Panc1 (cell line): ENCODE data around the gene B4GALT4. TPM values are rescaled to one million over a fixed set of nuclear protein-coding genes. Genes with fewer than 3 reads are reported as not detected.

Experiments
- ATAC-seq: fragments of 200-7000 bp; cut with Tn5 transposase; 2 replicates; pipeline ENCODE4 v1.9.1; 2020; ENCODE audit warnings: mild to moderate bottlenecking, moderate library complexity
- BruUV-seq: library from RNA; stranded (reverse); fragments of 400-500 nt; replicated peaks from 2 replicates; lab custom pipeline; 2021; lab: Mats Ljungman, UMichigan
- CTCF ChIA-PET: fragments of 300-600 bp; sonication (Branson Sonifier 250); formaldehyde crosslinking; loops from one replicate; lab custom pipeline; 2022; ENCODE audit warnings: antibody characterized with exemption; lab: Charles Lee
- POLR2A ChIA-PET: fragments of 300-600 bp; sonication (Branson Sonifier 250); formaldehyde crosslinking; loops from one replicate; lab custom pipeline; 2022; ENCODE audit warnings: antibody characterized with exemption; lab: Charles Lee
- DNase-seq: peaks from one replicate; pipeline ENCODE4 v3.0.0-alpha.2; 2010; ENCODE audit warnings: low read depth, low spot score
- H3K27ac ChIP-seq: 2 replicates; pipeline ENCODE4 v1.5.1; 2011; ENCODE audit warnings: mild to moderate bottlenecking, low read length, inconsistent platforms
- H3K27me3 ChIP-seq: fragments of 200-500 bp; sonication (Bioruptor generic); 2 replicates; pipeline ENCODE4 v1.6.0; 2014; ENCODE audit warnings: low read length, inconsistent platforms; ENCODE audit not compliant: control insufficient read depth, insufficient read depth
- H3K36me3 ChIP-seq: fragments of 200-500 bp; sonication (Bioruptor generic); 2 replicates; pipeline ENCODE4 v1.5.1; 2014; ENCODE audit warnings: inconsistent platforms, mild to moderate bottlenecking, low read length, moderate library complexity; ENCODE audit not compliant: control insufficient read depth, insufficient read depth
- H3K4me1 ChIP-seq: 2 replicates; pipeline ENCODE4 v1.5.1; 2011; ENCODE audit warnings: inconsistent platforms, mild to moderate bottlenecking, low read length, moderate library complexity; ENCODE audit not compliant: control insufficient read depth, insufficient read depth
- H3K4me3 ChIP-seq, 2 experiments: 2 replicates each; pipeline ENCODE4 v1.5.1; 2011 to 2012; ENCODE audit warnings: low read depth in 2 of 2, low read length in 2 of 2, mild to moderate bottlenecking in 2 of 2, inconsistent platforms in 1 of 2, moderate library complexity in 1 of 2
- H3K9me3 ChIP-seq: fragments of 200-500 bp; sonication (Bioruptor generic); 2 replicates; pipeline ENCODE4 v1.5.1; 2014; ENCODE audit warnings: low read depth, mild to moderate bottlenecking, inconsistent platforms, low read length, moderate library complexity; ENCODE audit not compliant: control insufficient read depth, insufficient read depth
- CTCF ChIP-seq: fragments of 450-650 bp; IDR thresholded peaks from 2 replicates; pipeline ENCODE4 v1.5.1; 2017; ENCODE audit warnings: mild to moderate bottlenecking
- POLR2AphosphoS5 ChIP-seq: IDR thresholded peaks from 2 replicates; pipeline ENCODE4 v1.6.1; 2012; ENCODE audit warnings: mild to moderate bottlenecking, low read depth, low read length, moderate library complexity
- REST ChIP-seq, 2 experiments: IDR thresholded peaks; 2 replicates each; pipeline ENCODE4 v1.6.1; 2011 to 2012; ENCODE audit warnings: low read depth in 2 of 2, control low read depth in 1 of 2, low read length in 1 of 2, mild to moderate bottlenecking in 1 of 2, moderate library complexity in 1 of 2; ENCODE audit not compliant: insufficient read depth in 1 of 2
- SIN3A ChIP-seq: IDR thresholded peaks from 2 replicates; pipeline ENCODE4 v1.6.1; 2012; ENCODE audit warnings: low read depth, mild to moderate bottlenecking, low read length, moderate library complexity, borderline replicate concordance; ENCODE audit not compliant: insufficient read depth
- TCF7L2 ChIP-seq: IDR thresholded peaks from 2 replicates; pipeline ENCODE4 v1.6.1; 2011; ENCODE audit warnings: mild to moderate bottlenecking, low read depth, low read length, inconsistent platforms
- in situ Hi-C: cut with HindIII; loops from 2 replicates; pipeline ENCODE4 v1.10.0; 2016; ENCODE audit warnings: low sequenced_read_pairs, low pct_unique_long_range_greater_than_20kb
- intact Hi-C: fragments of 100-400 bp; cut with micrococcal nuclease; formaldehyde crosslinking; loops from one replicate; pipeline ENCODE4 v1.10.0; 2022; ENCODE audit not compliant: unreplicated experiment
- total RNA-seq: library from RNA; stranded (reverse); gene quantifications from one replicate; pipeline ENCODE4 v1.2.1, GENCODE V29; 2021; ENCODE audit not compliant: unreplicated experiment

B4GALT4 gene
- total RNA-seq, 1 experiment from 2014 or later, result 27.4 TPM

GRCh38 chr3:119177321-119177720 is 63.4 kb downstream of the B4GALT4 start:
- intact Hi-C loops, result no loop called here
- ATAC-seq (no peak), DNase-seq (no peak)
- H3K4me1 ChIP-seq, result peaks cover 5% of the 10 kb centered on the region; the same call in 1 of the 2 replicates
- H3K27me3 ChIP-seq, result no peaks in the 10 kb centered on the region
- no peak overlapping the region for H3K4me3 ChIP-seq
- no peak overlapping the region for H3K27ac ChIP-seq
- no peak for TF ChIP-seq POLR2AphosphoS5
- no peak for TF ChIP-seq REST (IDR thresholded peaks at IDR 0.05; ENCODE audit: insufficient read depth in 1 of 2, low read depth in 2 of 2, low read length in 1 of 2)
- no peak for TF ChIP-seq SIN3A
- H3K36me3 ChIP-seq, result no peaks in the 10 kb centered on the region
- no TSS peak for BruUV-seq
- POLR2A ChIA-PET, result no interaction called here
- in situ Hi-C loops, result no loop called here
- H3K9me3 ChIP-seq, result no peaks in the 10 kb centered on the region
- CTCF ChIA-PET, result interaction anchor here (0.7 kb wide), 1 partner anchor 293 kb away, joined by 3 read pairs; no protein-coding TSS in a partner anchor

- no peak for DNase-seq
- TF ChIP-seq POLR2AphosphoS5, result no peak
- no peak for TF ChIP-seq CTCF
- Histone ChIP-seq H3K4me1 (peaks cover 5% of the 10 kb centered on the region; the same call in 1 of the 2 replicates), H3K4me3 (no peak overlapping the region), H3K9me3 (no peaks in the 10 kb centered on the region), H3K36me3 (no peaks in the 10 kb centered on the region), H3K27ac (peak overlapping the region; percentile 46), H3K27me3 (no peaks in the 10 kb centered on the region)
- in situ Hi-C loops (no loop called here), intact Hi-C loops (no loop called here)
- CTCF ChIA-PET, result interaction anchor here (0.7 kb wide), 1 partner anchor 293 kb away, joined by 3 read pairs; no protein-coding TSS in a partner anchor
- POLR2A ChIA-PET, result no interaction called here
- ATAC-seq, result no peak
- no TSS peak for BruUV-seq
These were observed 63.9 kb downstream of the B4GALT4 start for GRCh38 chr3:119176778-119177177.

- Histone ChIP-seq H3K4me3 (no peak overlapping the region), H3K27ac (no peak overlapping the region; the same call in 1 of the 2 replicates), H3K4me1 (peaks cover 5% of the 10 kb centered on the region; the same call in 1 of the 2 replicates), H3K9me3 (no peaks in the 10 kb centered on the region), H3K36me3 (no peaks in the 10 kb centered on the region), H3K27me3 (no peaks in the 10 kb centered on the region)
- in situ Hi-C loops, result no loop called here
- intact Hi-C loops, result no loop called here
- ChIA-PET POLR2A (interaction anchor here (0.5 kb wide), 1 partner anchor 12 kb away, joined by 3 read pairs; no protein-coding TSS in a partner anchor), CTCF (interaction anchor here (0.7 kb wide), 1 partner anchor 292 kb away, joined by 3 read pairs; no protein-coding TSS in a partner anchor)
- ATAC-seq, result peak; percentile 31; the same call in 1 of the 2 replicates
- DNase-seq, result peak; percentile 2
- no peak for TF ChIP-seq REST (IDR thresholded peaks at IDR 0.05; ENCODE audit: insufficient read depth in 1 of 2, low read depth in 2 of 2, low read length in 1 of 2)
- TF ChIP-seq CTCF, result no peak
- no peak for TF ChIP-seq SIN3A
- no peak for TF ChIP-seq POLR2AphosphoS5
- TF ChIP-seq TCF7L2, result no peak
- no TSS peak for BruUV-seq
These were observed 64.6 kb downstream of the B4GALT4 start for GRCh38 chr3:119175872-119176756.
